HG02840 (cell line): ENCODE measurements around the gene STX16.

ENCODE experiments used
- ATAC-seq: cut with Tn5 transposase; IDR thresholded peaks from one replicate; pipeline ENCODE4 v1.9.1; 2021; ENCODE audit warnings: mild to moderate bottlenecking, moderate library complexity, moderate number of reproducible peaks; ENCODE audit not compliant: unreplicated experiment, low FRiP score

The STX16 gene

DNA sequence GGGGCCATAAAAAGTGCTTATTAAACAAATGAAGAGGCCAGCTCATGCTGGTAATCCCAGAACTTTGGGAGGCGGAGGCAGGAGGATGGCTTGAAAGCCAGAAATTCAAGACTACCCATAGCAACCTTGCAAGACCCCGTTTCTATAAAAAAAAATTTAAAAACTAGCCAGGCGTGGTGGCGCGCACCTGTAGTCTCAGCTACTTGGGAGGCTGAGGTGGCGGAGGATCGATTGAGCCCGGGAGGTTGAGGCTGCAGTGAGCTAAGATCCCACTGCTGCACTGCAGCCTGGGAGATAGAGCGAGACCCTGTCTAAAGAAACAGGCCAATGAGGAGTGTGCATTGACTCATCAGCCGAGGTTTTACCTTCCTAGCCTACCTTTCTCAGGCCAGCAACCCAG lies 56.7 kb downstream of the STX16 start:
- ATAC-seq: no peak

DNA sequence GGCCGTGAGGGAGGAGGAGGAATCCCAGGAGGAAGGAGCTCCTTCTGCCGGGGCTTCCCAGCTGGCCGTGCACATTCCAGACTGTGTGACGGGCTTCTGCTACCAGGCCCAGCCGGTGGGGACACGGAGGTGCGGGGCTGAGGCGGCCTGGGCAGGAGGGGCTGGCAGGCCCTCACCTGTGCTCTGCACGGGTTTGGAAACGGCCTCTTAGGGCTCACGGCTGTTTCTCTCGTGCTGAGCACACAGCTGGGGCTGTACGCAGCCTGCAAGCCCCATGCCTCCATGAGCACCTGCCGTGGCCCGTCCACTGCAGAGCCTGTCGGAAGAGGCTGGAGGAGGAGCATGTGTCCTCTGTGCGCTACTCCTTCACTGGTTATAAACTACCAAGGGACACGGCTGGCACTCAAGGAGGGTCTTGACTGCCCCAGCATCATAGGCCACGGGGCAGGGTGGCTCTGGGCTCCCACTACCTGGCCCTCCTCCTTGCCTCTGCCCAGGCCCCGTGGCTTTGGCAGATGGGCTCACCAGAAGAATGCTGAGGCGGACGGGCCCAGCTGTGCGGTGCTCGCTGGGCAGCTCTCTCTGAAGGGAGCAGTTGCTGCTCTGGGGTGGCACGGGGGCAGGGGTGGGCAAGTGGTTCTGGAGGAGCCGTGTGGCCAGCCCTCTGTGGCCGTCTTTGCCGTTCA lies 57.3 kb downstream of the STX16 start:
- no peak for ATAC-seq

DNA sequence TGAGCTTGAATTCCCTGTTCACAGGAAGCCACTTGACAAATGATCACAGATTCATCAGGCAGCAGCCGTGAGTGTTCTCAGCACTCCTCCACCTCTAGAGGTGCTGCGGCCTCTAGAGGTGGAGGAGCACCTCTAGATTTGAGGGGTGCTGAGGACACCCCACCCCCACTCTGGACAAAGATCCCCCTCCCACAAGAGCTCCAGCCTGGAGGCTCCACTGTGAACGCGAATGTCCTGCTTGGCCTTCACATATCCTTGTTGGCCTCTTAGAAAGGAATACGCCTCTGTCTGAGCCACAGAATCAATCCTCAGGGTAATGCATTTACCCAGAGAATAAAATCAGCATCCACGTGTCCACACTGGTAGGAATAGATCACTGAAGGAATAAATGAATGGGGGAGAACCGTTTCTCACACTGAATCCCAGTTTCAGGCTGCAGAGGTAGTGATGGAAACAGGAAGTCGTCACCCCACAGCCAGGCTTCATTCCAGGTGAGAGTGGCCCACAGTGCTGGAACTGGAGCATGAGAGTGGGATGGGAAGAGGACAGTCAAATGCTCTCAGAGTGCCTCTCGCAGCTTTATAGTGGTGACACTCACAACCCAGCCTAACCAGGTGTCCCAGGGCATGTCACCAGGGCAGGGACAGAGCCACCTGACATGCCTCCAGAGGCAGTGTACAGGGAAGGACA lies 58.1 kb downstream of the STX16 start:
- no peak for ATAC-seq

- ATAC-seq: no peak
Measured at GRCh38 chr20:58709703-58710039, 58.6 kb downstream of the STX16 start.

DNA sequence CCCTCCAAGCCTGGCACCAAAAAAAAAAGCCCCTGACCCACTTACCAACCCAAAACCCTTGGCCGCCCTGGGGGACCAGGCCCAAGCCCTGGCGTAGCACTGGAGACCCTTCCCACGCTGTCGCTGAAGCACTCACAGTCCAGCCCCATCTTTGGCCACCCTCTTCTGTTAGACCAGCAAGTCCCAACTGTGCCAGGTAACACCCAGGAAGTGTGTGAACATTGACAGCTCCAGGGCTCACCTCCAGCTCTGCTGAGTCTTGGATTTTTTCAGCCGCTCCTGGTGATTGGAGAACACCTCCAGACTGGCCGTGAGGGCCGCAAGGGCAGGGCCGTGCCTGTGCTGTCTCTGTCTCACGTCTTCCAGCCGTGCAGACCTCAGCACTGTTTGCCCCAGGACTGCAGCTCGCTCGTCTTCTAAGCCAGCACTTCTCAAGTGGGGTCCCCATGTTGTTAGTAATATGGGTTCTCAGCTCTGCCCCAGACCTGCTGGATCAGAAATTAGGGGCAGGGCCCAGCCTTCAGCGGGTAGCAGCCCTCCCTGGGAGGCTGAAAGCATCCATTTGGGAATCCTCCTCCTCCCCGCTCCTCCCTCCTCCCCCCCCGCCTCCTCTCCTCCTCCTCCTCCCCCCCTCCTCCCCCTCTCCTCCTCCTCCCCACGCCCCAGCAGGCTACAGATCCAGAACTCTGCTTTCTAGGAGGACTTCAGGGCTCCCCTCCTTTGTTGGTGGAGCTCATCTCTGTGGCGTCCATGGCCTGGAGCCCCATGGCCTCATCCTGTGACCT lies 59.6 kb downstream of the STX16 start:
- no peak for ATAC-seq

GRCh38 chr20:58711266-58712051 lies 60.4 kb downstream of the STX16 start:
- ATAC-seq: no peak

DNA sequence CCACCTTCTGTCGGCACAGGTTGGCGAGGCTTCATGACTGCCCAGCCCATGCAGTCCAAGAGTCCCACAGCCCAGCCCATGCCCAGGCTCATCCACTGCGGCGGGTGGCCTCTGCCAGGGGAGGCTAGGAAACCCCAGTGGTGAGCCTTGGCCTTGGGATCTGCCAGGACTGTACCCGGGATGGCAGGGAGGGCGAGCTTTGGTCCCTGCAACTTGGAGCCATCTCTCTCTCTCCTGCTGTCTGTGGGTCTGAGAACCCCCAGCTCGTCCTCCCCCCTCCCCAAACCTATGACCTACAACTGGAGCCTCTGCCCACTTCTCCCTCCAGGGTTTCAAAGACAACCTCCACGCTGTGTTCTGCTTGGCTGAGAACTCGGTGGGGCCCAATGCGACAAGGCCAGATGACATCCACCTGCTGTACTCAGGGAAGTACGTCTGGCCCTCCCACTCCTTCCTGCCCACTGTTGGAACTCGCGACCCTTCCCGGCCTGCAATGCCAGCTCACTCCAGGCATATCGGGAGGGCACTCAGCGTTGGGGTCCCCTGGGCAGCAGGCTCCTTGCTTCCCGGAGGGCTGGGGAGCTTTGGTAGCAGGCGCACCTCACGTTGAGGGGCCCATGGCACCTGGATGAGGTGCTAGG lies 61.2 kb downstream of the STX16 start:
- no peak for ATAC-seq

GRCh38 chr20:58712806-58713731 lies 62.0 kb downstream of the STX16 start:
- ATAC-seq: no peak

GRCh38 chr20:58713801-58714339 lies 62.8 kb downstream of the STX16 start:
- no peak for ATAC-seq

DNA sequence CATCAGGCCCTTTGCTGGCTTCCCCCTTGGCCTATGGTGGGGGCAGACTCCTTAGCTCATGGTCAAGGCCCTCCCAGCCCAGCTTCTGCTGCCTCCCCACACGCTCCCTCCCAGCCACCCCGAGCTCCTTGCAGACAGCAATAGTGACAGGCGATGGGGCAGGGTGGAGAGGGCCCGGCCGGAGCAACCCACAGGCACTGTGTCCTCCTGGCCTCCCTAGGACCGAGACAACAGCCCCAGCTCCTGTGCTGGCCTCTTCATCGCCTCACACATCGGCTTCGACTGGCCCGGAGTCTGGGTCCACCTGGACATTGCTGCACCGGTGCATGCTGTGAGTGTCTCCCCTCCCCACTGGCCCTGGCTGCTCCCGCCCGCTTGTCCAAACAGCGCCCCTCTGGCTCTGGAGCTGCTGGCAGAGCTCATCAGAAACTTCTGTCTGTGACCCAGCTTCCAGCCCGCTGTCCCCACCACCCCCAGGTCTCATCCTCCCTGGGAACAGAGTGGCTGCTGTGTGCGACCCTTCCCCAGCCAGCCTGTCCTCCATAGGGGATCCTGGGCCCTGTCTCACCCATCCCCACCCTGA lies 63.3 kb downstream of the STX16 start:
- ATAC-seq: no peak

GRCh38 chr20:58714923-58715351 lies 63.9 kb downstream of the STX16 start:
- ATAC-seq: no peak

GRCh38 chr20:58715391-58715800 lies 64.3 kb downstream of the STX16 start:
- ATAC-seq: no peak

DNA sequence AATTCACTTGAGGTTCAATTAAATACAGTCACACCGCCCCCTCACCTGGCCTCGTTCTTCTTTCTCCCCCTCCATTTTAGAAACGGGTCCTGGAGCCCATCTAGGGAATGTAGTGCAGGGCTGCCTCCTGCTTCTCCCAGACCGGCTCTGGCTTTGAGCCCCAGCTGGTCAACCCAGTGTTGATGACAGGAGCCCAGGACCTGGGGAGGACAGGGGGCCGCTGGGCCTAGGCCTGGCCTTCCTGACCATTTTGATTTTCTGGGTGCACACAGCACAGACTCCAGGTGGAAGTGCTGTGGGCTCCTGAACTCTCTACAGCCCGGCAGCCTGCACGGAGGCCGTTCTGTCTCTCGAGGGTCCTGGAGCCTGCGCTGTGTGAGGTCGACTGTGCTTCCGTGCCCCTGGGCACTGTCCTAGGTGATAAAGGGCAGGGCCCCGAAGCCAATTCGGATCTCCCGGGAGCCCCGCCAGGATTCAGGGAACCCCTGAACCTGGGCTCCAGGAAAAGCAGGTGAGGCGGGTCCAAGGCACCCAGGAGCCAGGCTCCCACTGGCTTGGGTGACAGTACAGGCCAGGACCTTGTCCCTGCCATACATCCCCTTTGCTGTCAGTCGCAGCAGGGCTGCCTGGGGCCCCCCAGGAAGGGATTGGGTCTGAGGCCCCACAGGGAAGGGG lies 64.9 kb downstream of the STX16 start:
- ATAC-seq: no peak

DNA sequence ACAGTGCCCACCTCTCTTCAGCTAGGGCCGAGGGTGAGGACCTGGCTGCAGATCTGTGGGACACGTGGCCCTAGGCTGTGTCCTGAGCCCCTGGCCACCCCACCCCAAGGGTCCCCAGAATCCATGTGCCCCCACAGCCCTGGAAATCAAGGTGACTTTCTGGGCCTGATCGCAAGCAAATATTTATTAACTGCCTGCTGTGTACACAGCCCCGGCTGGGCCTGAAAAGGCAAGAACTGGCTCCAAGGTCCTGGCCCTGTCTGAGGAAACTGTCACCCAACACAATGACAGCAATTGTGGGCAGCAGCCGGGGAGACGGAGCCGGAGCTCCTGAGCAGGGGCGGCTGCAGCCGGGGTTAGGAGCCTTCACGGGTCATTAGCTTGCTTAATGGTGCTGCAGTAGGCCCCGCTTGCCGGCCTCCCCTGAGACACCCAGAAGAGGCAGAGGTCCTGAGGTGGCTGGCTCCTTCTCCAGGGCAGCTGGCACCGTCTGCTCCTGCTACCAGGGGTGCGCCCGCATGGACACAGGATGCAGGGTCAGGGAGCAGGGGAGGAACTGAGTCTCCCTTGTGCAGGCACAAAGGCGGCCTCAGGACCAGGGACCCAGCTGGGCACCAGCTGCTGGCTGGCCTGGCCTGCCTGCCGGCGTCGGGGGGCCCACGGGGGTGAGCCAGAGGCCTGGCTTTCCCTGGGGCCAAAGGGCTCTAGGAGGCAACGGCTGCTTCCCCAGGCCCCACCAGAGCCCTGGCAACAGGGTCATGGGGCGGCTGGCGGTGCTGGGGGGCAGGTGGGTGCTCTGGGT lies 65.6 kb downstream of the STX16 start:
- ATAC-seq: no peak

DNA sequence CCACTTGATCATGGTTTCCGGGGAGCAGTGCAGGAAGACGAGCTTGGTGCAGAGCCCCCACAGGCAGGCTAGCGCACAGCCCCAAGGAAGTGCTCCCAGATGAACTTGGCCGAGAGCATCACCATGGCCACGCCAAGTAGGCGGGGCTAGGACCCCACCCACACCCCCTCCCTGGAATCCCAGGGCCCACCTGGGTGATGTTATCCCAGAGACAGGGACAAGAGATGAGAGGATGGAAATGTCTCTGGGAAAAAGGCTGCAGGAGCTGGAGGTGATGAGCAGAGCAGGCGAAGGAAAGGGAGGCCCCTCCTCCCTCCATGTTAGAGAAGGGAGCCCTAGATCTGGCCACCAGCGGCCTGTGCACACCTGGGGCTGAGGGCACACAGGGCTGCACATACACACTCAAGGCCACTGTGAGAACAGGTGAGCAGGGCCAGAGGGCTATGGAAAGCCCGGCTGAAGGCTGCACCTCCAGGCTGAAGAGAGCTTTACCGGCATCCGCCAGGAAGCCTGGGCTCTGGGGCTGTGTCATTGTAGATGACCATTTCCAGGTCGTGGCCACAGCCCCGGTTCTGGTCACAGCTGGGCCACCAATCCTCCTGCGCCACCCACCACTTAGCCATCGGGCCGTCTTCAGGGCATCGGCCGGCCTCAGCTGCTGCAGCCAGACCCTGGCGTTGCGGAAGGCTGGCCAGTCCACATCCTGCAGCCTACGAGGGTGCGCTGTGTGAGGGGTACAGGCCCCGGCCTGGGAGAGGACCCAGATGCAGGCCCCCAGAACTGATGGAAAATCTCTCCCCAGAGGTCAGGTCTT lies 66.4 kb downstream of the STX16 start:
- ATAC-seq: no peak

DNA sequence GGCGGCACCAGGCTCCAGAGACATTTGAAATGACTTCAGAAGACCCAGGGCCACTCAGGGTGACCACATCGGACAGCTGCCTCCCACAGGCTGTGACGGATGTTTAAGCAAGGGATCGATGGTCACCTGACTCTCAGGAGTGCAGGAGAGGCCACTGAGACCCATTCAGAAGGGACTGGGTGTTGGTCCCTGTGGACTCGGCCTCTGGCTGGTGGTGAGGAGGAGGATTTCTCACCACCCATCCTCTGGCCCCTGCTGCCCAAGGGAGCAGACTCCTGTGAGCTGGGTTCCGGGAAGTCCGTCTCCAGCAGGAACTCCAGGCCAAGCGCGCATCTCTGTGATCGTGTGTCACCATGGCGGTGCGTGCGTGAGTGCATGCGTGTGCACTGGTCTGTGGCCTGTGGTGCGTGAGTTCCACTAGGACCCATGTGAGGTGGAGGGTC lies 67.1 kb downstream of the STX16 start:
- ATAC-seq: no peak
